Naive thymus-derived CD8-positive, alpha-beta T cell (primary cell): ENCODE measurements around the gene TUBB8. TPM values are rescaled to one million over a fixed set of nuclear protein-coding genes. Genes with fewer than 3 reads are reported as not detected.
A peak's percentile ranks its signal among the peaks of the same experiment; 100 is the strongest.

Experiments
- ATAC-seq, 2 donors: fragments of 150-1000 bp; cut with Tn5 transposase in 1 of 2; sonication (Bioruptor Pico), chemical (Tn5 transposase) in 1 of 2; 1 replicate in 1 of 2; 2 replicates in 1 of 2; pipeline ENCODE4 v1.10.0; 2021; ENCODE audit warnings: mild to moderate bottlenecking in 2 of 2, moderate library complexity in 2 of 2
- POLR2A ChIA-PET: fragments of 350-600 bp; sonication (Branson Sonifier 250); formaldehyde crosslinking; loops from one replicate; lab custom pipeline; 2021; ENCODE audit warnings: antibody characterized with exemption; lab: Charles Lee
- DNase-seq, 10 donors: peaks; one replicate each; pipeline versions ENCODE4 v3.0.0 to v3.0.0-alpha.2; 2020 to 2022
- H3K27ac Mint-ChIP-seq, 10 donors: one replicate each; pipeline ENCODE4 v1.8.0; 2020 to 2022; ENCODE audit warnings: mild to moderate bottlenecking in 10 of 10, mixed read lengths in 10 of 10, moderate library complexity in 4 of 10, inconsistent platforms in 1 of 10
- H3K27me3 Mint-ChIP-seq, 5 donors: one replicate each; pipeline ENCODE4 v1.8.0; 2021 to 2022; ENCODE audit warnings: mixed read lengths in 5 of 5
- H3K36me3 Mint-ChIP-seq, 3 donors: one replicate each; pipeline ENCODE4 v1.8.0; 2020 to 2022; ENCODE audit warnings: mixed read lengths in 3 of 3, mild to moderate bottlenecking in 2 of 3, inconsistent platforms in 1 of 3
- H3K4me1 Mint-ChIP-seq, 4 donors: one replicate each; pipeline ENCODE4 v1.8.0; 2021 to 2022; ENCODE audit warnings: mixed read lengths in 4 of 4
- H3K4me3 Mint-ChIP-seq, 10 donors: one replicate each; pipeline ENCODE4 v1.8.0; 2020 to 2022; ENCODE audit warnings: mild to moderate bottlenecking in 10 of 10, mixed read lengths in 10 of 10, moderate library complexity in 6 of 10, inconsistent platforms in 1 of 10
- H3K9me3 Mint-ChIP-seq, 9 donors: one replicate each; pipeline ENCODE4 v1.8.0; 2020 to 2022; ENCODE audit warnings: mixed read lengths in 9 of 9, mild to moderate bottlenecking in 3 of 9, inconsistent platforms in 1 of 9, moderate library complexity in 1 of 9
- polyA plus RNA-seq, 3 donors: library from polyadenylated mRNA; unstranded; fragments of 300-500 nt; fragmentation: Illumina TruSeq; gene quantifications; one replicate each; pipeline ENCODE4 v1.2.3, GENCODE V29; 2021
- total RNA-seq, 8 experiments: library from RNA in 2 of 8; stranded (reverse) in 2 of 8; gene quantifications; one replicate each; pipeline ENCODE4 v1.2.3 and lab custom pipeline; 2021 to 2026

The TUBB8 gene
- total RNA-seq (not detected), polyA plus RNA-seq (not detected), total RNA-seq (lab: John Stamatoyannopoulos, UW) (0 reads per million in 6 experiments)

- Mint-ChIP-seq H3K4me1 (no peaks in the 10 kb centered on the region), H3K36me3 (no peaks in the 10 kb centered on the region), H3K27ac (no peak within 1 kb of the TSS), H3K9me3 (no peaks in the 10 kb centered on the region), H3K27me3 (peaks cover 0 to 12% (median 0%) of the 10 kb centered on the region in 5 donors), H3K4me3 (no peak within 1 kb of the TSS)
- POLR2A ChIA-PET = no interaction called here
- no peak for ATAC-seq
- DNase-seq = no peak
These were observed at the start of gene TUBB8 for GRCh38 chr10:48996-49395. Gene TUBB8 (minus strand): TSS chr10:49296. CDS start chr10:49238, 58 bp downstream.

DNA sequence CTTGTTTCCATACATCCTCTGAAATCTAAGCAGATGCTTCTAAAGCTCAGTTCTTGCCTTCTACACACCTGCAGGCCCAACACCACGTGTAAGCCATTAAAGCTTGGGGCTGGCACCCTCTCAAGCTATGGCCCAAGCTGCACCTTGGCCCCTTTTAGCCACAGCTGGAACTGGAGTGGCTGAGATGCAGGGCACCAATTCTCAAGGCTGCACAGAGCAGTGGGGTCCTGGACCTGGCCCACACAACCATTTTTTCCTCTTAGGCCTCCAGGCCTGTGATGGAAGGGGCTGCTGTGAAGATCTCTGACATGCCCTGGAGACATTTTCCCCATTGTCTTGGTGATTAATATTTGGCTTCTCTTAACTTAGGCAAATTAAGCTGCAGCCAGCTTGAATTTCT is 47.4 kb upstream of the TUBB8 start:
- peaks cover 0 to 26% (median 6%) of the 10 kb centered on the region in 3 donors for H3K36me3 Mint-ChIP-seq
- ATAC-seq = no peak
- peaks cover 5 to 46% (median 20%) of the 10 kb centered on the region in 9 donors for H3K9me3 Mint-ChIP-seq
- no peak for DNase-seq
- H3K27me3 Mint-ChIP-seq = peaks cover 0 to 4% (median 1%) of the 10 kb centered on the region in 5 donors
- no peaks in the 10 kb centered on the region for H3K4me1 Mint-ChIP-seq
- no peak overlapping the region for H3K4me3 Mint-ChIP-seq
- POLR2A ChIA-PET = no interaction called here
- H3K27ac Mint-ChIP-seq = no peak overlapping the region

DNA sequence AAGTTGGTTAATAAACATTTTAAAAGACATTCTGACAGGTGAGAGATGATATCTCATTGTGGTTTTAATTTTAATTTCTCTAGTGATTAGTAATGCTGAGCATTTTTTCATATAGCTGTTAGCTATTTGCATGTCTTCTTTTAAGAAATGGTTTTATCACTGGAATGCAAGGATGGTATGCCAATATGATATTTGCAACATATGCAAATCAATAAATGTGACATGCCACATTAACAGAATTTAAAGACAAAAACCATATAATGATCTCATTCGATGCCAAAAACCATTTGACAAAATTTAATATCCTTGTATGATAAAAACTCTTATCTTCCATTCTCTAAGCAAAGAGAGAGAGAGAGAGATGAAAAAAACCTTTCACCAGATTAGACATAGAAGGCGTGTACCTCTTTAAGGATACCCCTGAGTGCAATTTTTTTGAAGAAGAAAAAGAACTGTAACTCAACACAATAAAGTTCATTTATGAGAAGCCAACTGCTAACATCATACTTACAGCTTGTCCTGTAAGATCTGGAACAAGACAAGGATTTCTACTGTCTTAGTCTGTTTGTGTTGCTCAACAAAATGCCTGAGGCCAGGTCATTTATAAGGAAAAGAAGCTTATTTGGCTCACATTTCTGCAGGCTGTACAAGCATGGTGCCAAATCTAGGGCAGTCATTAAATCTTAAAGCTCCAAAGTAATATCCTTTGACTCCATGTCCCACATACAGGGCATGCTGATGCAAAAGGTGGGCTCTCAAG is 46.4 kb upstream of the TUBB8 start:
- H3K27ac Mint-ChIP-seq = no peak overlapping the region
- no peaks in the 10 kb centered on the region for H3K4me1 Mint-ChIP-seq
- ATAC-seq = no peak
- no peak overlapping the region for H3K4me3 Mint-ChIP-seq
- H3K27me3 Mint-ChIP-seq = peaks cover 0 to 3% (median 1%) of the 10 kb centered on the region in 5 donors
- peaks cover 0 to 26% (median 6%) of the 10 kb centered on the region in 3 donors for H3K36me3 Mint-ChIP-seq
- POLR2A ChIA-PET = no interaction called here
- H3K9me3 Mint-ChIP-seq = peaks cover 5 to 46% (median 20%) of the 10 kb centered on the region in 9 donors
- no peak for DNase-seq

DNA sequence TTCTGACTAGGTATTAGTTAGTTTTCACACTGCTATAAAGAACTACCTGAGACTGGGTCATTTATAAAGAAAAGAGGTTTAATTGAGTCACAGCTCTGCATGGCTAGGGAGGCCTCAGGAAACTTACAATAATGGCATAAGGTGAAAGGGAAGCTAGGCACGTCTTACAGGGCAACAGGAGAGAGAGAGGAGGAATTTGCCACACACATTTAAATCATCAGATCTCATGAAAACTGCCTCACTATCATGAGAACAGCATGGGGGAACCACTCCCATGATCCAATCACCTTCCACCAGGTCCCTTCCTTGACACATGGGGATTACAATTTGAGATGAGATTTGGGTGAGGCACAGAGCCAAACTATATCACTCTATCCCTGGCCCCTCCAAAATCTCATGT is 45.5 kb upstream of the TUBB8 start:
- ATAC-seq = no peak
- DNase-seq = no peak
- no peak overlapping the region for H3K4me3 Mint-ChIP-seq
- H3K36me3 Mint-ChIP-seq = peaks cover 0 to 26% (median 6%) of the 10 kb centered on the region in 3 donors
- H3K27me3 Mint-ChIP-seq = peaks cover 0 to 2% (median 0%) of the 10 kb centered on the region in 5 donors
- H3K9me3 Mint-ChIP-seq = peaks cover 5 to 46% (median 20%) of the 10 kb centered on the region in 9 donors
- no peaks in the 10 kb centered on the region for H3K4me1 Mint-ChIP-seq
- POLR2A ChIA-PET = no interaction called here
- H3K27ac Mint-ChIP-seq = no peak overlapping the region

- H3K27me3 Mint-ChIP-seq = peaks cover 0 to 2% (median 0%) of the 10 kb centered on the region in 5 donors
- peaks cover 0 to 26% (median 6%) of the 10 kb centered on the region in 3 donors for H3K36me3 Mint-ChIP-seq
- POLR2A ChIA-PET = no interaction called here
- no peak overlapping the region for H3K27ac Mint-ChIP-seq
- DNase-seq (no peak), ATAC-seq (no peak)
- H3K4me3 Mint-ChIP-seq = no peak overlapping the region
- H3K4me1 Mint-ChIP-seq = no peaks in the 10 kb centered on the region
- H3K9me3 Mint-ChIP-seq = peaks cover 5 to 37% (median 20%) of the 10 kb centered on the region in 9 donors
These were observed 43.8 kb upstream of the TUBB8 start for GRCh38 chr10:92846-93245.

DNA sequence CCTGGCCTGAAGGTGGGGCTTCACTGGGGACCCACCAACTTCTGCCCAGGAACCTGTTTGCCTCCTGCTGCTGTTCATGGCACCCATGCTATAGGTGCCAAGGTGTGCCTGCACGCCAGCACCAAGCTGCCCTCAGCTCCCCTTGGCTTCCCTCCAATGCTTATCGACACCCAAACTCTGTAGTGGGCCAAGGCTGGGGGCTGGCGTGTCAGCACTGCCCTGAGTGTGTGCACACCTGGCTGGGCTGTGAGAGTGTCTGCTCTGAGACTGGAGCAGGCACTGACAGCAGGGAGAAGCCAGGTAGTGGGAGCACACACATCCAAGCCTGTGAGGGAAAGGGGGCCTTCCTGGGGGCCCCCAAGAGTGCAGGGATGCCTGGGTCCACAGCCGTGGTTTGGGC is 43.1 kb upstream of the TUBB8 start:
- Mint-ChIP-seq H3K4me1 (peaks cover 0 to 4% (median under 1%) of the 10 kb centered on the region in 4 donors), H3K27ac (no peak overlapping the region), H3K4me3 (no peak overlapping the region), H3K27me3 (peaks cover 0 to 3% (median 1%) of the 10 kb centered on the region in 5 donors), H3K36me3 (peaks cover 0 to 21% (median 5%) of the 10 kb centered on the region in 3 donors), H3K9me3 (peaks cover 5 to 31% (median 16%) of the 10 kb centered on the region in 9 donors)
- POLR2A ChIA-PET = no interaction called here
- ATAC-seq = no peak
- no peak for DNase-seq

GRCh38 chr10:91313-91712 is 42.2 kb upstream of the TUBB8 start:
- ATAC-seq = no peak
- no peak overlapping the region for H3K4me3 Mint-ChIP-seq
- no peak for DNase-seq
- POLR2A ChIA-PET = no interaction called here
- peaks cover 0 to 22% (median 11%) of the 10 kb centered on the region in 9 donors for H3K9me3 Mint-ChIP-seq
- H3K27me3 Mint-ChIP-seq = peaks cover 0 to 5% (median 1%) of the 10 kb centered on the region in 5 donors
- H3K36me3 Mint-ChIP-seq = peaks cover 0 to 16% (median 1%) of the 10 kb centered on the region in 3 donors
- H3K4me1 Mint-ChIP-seq = peaks cover 0 to 4% (median under 1%) of the 10 kb centered on the region in 4 donors
- no peak overlapping the region for H3K27ac Mint-ChIP-seq

DNA sequence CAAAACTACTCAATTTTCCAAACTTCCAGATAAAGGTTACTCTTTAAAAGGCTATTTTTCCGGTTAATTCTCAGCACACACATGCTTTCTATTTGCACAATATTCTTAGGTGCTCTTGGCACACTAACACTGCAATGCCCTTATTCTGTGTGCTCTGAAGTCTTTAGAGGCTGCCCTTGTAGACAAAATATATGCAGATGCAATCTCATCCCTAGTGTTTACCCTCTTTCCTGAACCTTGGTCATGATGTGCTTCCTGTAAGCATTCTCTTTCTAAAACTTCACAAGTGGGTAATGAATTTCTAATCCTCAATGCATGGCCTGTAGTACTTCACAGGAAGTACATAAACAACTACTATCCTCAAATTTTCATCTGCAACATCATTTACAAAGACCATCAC is 41.1 kb upstream of the TUBB8 start:
- Mint-ChIP-seq H3K27me3 (peaks cover 0 to 9% (median 1%) of the 10 kb centered on the region in 5 donors), H3K4me3 (no peak overlapping the region), H3K36me3 (peaks cover 0 to 9% (median 1%) of the 10 kb centered on the region in 3 donors), H3K9me3 (peaks cover 0 to 15% (median 7%) of the 10 kb centered on the region in 9 donors), H3K27ac (no peak overlapping the region), H3K4me1 (peaks cover 0 to 4% (median under 1%) of the 10 kb centered on the region in 4 donors)
- POLR2A ChIA-PET = no interaction called here
- no peak for DNase-seq
- ATAC-seq = no peak

- DNase-seq (no peak), ATAC-seq (no peak)
- POLR2A ChIA-PET = no interaction called here
These were observed 40.2 kb upstream of the TUBB8 start for GRCh38 chr10:89248-89647.

DNA sequence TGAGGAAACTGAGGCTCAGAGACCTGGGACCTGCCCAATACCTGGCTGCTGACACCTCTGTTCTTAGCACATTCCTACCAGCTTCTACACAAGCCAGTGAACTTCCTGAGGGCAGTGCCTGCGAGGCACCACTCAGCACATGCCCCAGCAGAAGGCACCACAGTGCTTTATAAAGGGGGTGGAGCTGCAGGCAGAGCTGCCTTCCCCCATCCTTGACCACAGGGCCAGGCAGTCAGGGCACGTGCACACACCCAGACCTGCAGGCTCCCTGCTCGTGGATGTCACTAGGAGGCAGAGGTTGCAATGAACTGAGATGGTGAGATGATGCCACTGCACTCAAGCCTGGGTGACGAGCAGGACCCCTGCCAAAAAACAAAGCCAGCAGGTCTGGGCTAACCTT is 39.2 kb upstream of the TUBB8 start:
- POLR2A ChIA-PET = no interaction called here
- no peak overlapping the region for H3K27ac Mint-ChIP-seq
- ATAC-seq (no peak), DNase-seq (no peak)
- peaks cover 0 to 1% (median 0%) of the 10 kb centered on the region in 3 donors for H3K36me3 Mint-ChIP-seq
- H3K4me3 Mint-ChIP-seq = no peak overlapping the region
- H3K27me3 Mint-ChIP-seq = peaks cover 0 to 15% (median 2%) of the 10 kb centered on the region in 5 donors
- peaks cover 0 to 4% (median under 1%) of the 10 kb centered on the region in 4 donors for H3K4me1 Mint-ChIP-seq
- H3K9me3 Mint-ChIP-seq = peaks cover 0 to 3% (median 0%) of the 10 kb centered on the region in 9 donors

More at GRCh38 chr10:89248-89647, 40.2 kb upstream of the TUBB8 start:
- Mint-ChIP-seq H3K9me3 (peaks cover 0 to 6% (median 0%) of the 10 kb centered on the region in 9 donors), H3K4me1 (peaks cover 0 to 4% (median under 1%) of the 10 kb centered on the region in 4 donors), H3K4me3 (no peak overlapping the region), H3K36me3 (peaks cover 0 to 1% (median 0%) of the 10 kb centered on the region in 3 donors), H3K27ac (no peak overlapping the region), H3K27me3 (peaks cover 0 to 9% (median under 1%) of the 10 kb centered on the region in 5 donors)

DNA sequence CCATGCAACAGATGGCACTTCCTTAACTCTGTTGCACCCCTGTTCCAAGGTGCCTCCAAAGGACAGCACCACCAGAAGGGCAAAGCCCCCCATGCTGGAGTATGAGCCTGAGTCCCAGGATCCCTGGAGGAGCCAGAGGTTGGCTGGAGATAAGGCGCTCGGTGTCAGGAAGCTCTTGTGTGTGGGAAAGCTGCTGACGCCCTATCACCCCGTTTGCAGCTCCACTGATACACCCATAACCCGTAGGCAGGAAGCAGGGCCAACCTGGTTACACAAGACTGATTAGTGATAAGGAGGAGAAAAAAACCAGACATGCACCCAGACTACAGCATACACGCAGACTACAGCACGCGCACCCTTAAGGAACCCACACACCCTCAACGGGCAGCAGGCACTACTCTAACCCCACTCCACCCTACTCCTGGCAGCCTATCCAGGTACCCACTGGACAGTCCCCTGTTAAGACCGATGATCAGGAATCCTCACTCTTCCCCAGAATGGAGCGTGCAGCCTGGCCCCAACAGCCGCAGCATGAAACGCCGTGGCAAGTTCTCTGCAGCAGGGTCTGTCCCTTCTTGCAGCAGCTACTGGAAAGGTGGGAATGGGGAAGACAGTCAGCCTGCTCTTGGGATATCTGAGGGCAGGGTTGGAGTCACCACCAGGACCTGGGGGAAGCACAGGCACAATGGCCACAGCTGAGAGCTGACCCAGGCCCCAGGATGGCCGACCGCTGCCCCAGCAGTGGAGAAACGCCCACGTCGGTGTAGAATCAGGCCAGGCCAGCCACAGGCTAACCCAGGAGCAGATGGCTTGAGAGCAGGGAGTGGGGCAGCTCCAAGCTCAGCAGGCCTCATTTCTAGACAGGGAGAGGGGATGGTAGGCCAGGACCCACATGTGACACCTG is 38.3 kb upstream of the TUBB8 start:
- Mint-ChIP-seq H3K27ac (peak overlapping the region in 1 of 10 donors; percentile 53), H3K9me3 (no peaks in the 10 kb centered on the region), H3K4me1 (peaks cover 0 to 4% (median under 1%) of the 10 kb centered on the region in 4 donors), H3K27me3 (peaks cover 0 to 17% (median 6%) of the 10 kb centered on the region in 5 donors), H3K36me3 (no peaks in the 10 kb centered on the region), H3K4me3 (no peak overlapping the region)
- POLR2A ChIA-PET = no interaction called here
- ATAC-seq = no peak
- no peak for DNase-seq

DNA sequence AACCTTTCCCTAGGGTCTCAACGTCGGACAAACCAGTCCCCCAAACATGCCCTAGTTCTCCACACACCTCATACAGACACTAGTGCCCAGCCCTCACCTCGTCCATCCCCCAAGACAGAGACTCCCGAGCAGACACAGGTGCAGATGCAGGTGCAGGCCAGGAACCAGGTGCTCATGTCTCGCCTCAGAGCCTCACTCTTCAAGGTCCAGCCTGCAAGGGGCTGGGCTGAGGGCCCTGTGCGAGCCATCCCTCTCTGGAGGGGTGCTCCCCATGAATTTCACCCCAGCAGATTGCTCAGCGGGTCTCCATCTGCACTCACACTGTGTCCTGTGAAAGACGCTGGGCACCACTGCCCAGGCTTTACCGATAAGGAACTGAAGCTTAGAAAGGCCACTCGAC is 36.9 kb upstream of the TUBB8 start:
- DNase-seq (no peak), ATAC-seq (no peak)
- H3K9me3 Mint-ChIP-seq = no peaks in the 10 kb centered on the region
- POLR2A ChIA-PET = no interaction called here
- H3K27ac Mint-ChIP-seq = no peak overlapping the region
- no peaks in the 10 kb centered on the region for H3K36me3 Mint-ChIP-seq
- H3K4me1 Mint-ChIP-seq = peaks cover 0 to 4% (median under 1%) of the 10 kb centered on the region in 4 donors
- no peak overlapping the region for H3K4me3 Mint-ChIP-seq
- H3K27me3 Mint-ChIP-seq = peaks cover 0 to 29% (median 12%) of the 10 kb centered on the region in 5 donors
